Choroid plexus epithelial cell (primary cell): ENCODE data around the gene EMC6.

Experiments
- DNase-seq: peaks from one replicate; pipeline ENCODE4 v3.0.0-alpha.2; 2010; ENCODE audit warnings: low read depth
- H3K4me3 ChIP-seq: 2 replicates; pipeline ENCODE4 v1.5.1; 2011; ENCODE audit warnings: low read depth, mild to moderate bottlenecking, control low read depth, low read length, moderate library complexity
- TF ChIP-seq, protein P1 (sequence below): conservative IDR thresholded peaks from 2 replicates; pipeline ENCODE4 v1.5.1; 2011; ENCODE audit warnings: low read depth, mild to moderate bottlenecking, control low read depth, inconsistent platforms, low read length, moderate library complexity

Gene EMC6

DNA sequence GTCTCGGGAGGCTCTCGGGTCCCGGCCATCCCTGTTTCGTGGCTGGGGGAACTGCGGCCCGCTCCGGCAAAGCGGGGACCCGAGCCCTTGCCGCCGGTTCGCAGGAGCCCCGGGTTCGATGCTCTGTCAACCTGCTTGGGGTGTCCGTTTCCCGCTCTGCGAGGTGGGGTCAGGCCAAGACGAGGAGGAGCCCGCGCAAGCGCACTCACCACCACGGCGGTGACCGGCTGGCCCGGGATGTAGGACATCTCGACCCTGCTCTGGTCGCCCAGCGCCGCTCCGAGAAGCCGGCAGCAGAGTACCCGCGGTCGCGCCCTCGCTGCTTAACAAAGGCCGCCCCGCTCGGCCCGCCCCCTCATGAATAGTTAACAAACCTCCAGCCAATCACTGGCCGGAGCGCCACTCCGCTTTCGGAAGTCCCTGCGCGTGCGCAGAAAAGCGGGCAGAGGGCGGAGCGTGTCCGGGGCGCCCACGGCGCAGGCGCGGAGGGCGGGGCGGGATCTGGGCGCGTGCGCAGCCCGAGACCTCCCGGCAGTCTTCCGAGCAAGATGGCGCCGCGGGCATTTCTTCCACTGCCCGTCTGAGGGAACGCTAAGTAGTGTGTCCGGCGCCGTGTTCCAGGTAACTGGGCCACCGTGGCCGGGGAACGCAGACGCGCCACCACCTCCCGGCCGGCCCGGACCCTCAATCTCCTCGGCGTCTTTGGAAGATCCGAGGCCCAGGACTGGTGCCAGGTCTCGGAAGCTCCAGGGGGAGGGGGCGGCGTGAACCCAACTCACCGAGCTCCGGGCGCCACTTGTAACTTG lies at the start of gene EMC6, which contains the start of gene TAX1BP3:
TSS of gene EMC6 (plus strand) at position 534 of the 806 bp plus-strand sequence. CDS start 335 bp downstream, outside the sequence.
TSS of gene TAX1BP3 (minus strand) at position 300 of the 806 bp plus-strand sequence. CDS start at position 248, 52 bp downstream.
- TF ChIP-seq, protein P1, sequence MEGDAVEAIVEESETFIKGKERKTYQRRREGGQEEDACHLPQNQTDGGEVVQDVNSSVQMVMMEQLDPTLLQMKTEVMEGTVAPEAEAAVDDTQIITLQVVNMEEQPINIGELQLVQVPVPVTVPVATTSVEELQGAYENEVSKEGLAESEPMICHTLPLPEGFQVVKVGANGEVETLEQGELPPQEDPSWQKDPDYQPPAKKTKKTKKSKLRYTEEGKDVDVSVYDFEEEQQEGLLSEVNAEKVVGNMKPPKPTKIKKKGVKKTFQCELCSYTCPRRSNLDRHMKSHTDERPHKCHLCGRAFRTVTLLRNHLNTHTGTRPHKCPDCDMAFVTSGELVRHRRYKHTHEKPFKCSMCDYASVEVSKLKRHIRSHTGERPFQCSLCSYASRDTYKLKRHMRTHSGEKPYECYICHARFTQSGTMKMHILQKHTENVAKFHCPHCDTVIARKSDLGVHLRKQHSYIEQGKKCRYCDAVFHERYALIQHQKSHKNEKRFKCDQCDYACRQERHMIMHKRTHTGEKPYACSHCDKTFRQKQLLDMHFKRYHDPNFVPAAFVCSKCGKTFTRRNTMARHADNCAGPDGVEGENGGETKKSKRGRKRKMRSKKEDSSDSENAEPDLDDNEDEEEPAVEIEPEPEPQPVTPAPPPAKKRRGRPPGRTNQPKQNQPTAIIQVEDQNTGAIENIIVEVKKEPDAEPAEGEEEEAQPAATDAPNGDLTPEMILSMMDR, result no peak
- peak within 1 kb of the TSS; percentile 99 for H3K4me3 ChIP-seq
- peak; percentile 98 for DNase-seq

GRCh38 chr17:3621146-3621720 lies 47.4 kb upstream of the EMC6 start:
- no peak for DNase-seq
- TF ChIP-seq, protein P1, result no peak
- H3K4me3 ChIP-seq, result no peak overlapping the region

DNA sequence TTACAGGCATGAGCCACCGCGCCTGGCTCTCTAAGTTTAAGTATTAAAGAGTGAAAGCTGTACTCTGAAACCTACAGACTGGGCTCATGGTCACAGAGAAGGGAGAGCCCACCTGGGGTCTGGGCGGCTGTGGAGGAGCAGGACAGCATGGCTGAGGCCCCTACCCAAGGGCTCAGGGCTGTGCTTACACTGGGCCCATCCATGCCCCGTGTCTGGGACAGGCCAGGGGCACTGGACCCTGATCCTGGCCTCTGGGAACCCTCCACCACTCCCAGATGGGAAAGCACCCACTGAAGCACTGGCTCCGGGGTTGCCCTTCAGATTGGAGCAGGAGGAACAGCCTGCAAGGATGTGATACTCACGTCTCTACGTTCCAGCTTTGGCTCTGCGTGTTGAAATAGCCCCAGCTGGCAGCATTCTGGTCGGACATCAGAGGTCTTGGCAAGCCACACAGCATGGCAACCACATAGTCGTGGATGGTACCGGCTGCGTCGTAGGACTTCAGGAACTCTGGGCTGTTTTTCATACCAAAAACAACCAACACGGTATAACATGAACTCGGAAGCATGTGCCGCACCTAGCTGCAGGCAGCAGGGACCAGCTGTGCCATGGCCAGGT lies 45.5 kb upstream of the EMC6 start:
- H3K4me3 ChIP-seq, result no peak overlapping the region
- no peak for DNase-seq
- TF ChIP-seq, protein P1, result no peak

DNA sequence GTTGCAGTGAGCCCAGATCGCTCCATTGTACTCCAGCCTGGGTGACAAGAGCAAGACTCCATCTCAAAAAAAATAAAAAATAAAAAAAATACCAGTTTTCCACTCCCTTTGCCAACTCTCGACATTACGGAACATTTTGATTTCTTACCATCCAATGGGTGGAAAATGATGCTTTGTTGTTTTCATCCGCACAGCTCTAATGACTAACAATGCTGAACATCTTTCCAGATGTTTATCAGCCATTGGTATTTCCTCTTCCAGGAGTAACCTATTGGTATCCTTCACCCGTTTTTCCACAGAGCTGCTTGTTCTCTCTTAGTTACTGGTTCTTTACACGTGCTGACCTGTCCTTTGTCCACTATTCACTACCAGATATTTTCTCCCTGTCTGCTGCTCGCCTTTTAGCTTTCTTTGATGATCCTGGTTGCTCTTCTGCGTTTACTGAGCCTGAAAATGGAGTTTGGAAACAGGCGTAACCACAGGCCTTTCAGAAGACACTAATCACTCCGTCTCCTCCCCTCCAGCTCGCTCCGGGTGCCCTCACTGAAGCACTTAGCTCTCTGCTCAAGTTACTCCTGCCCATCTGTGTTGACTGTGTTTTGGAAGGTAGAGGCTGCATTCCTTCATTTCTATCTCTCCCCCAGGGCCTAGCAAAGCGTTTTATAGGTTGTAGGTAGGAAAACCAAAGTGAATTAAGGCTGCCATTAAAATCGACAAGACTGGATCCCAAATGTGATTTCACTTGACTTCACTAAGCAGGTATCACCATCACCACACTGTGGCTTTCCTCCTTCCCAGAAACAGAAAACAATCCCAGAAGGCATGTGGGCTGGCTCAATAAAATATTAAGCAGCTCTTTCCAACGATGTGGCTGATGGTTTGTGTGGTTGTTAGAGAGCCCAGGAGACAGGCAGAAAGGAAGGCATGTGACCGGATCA lies 41.5 kb upstream of the EMC6 start:
- no peak for DNase-seq
- no peak overlapping the region for H3K4me3 ChIP-seq
- TF ChIP-seq, protein P1, result no peak

DNA sequence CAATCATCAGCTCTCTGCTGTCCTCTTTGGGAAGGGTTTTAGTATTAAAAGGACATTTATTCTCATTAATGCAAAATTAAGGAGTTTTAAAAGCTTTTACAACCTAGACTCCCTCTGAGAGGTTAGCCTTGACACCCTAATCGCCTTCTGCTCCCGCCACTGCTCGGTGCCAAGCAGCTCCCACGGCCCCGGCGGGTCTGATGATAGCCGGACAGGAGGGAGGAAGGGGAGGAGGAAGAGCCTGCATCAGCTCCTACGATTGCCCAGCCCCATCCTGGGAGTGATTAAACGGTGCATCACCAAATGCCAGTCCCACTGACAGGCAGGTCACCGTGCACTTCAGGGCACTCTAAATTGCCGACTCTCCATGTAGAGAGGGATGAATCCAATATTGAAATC lies 40.8 kb upstream of the EMC6 start:
- no peak overlapping the region for H3K4me3 ChIP-seq
- TF ChIP-seq, protein P1, result no peak
- no peak for DNase-seq

DNA sequence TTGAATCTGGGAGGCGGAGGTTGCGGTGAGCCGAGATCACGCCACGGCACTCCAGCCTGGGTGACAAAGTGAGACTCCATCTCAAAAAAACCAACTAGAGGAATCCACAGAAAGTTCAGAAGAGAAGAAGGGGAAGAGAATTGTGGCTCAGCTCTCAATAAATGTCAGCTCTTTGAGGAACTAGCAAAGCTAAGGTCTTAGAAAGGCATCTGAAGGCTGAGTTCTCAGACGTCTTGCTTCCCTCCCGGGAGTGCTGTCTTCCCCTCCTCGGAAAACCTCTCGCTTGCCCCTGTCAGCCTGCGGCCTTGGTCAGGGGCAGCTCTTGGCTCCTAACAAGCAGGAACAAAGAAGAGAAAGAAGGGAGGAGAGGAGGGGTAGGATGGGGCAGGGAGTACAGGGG lies 37.8 kb upstream of the EMC6 start:
- TF ChIP-seq, protein P1, result no peak
- DNase-seq, result no peak
- no peak overlapping the region for H3K4me3 ChIP-seq
